COLO668 (cell line): Measurements from ENCODE around the gene NOX4.
"Not testable (repeated sequence)": the region's sequence is repeated elsewhere in the genome, so short reads cannot be mapped to it uniquely, and the experiment has no call there.

ENCODE experiments used
- DNase-seq: peaks from one replicate; lab custom pipeline; 2025; ENCODE audit not compliant: unreplicated experiment; lab: John Stamatoyannopoulos, UW

Gene NOX4

GRCh38 chr11:89463266-89463780, 27.9 kb downstream of the NOX4 start:
- no peak for DNase-seq

DNA sequence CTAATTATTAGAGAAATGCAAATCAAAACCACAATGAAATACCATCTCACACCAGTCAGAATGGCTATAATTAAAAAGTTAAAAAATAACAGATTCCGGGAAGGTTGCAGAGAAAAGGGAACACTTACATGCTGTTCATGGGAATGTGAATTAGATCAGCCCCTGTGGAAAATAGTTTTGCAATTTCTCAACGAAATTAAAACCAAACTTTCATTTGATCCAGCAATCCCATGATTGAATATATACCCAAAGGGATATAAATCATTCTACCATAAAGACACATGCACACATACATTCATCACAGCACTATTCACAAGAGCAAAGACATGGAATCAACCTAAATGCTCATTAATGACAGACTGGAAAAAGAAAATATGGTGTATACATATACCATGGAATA, 32.5 kb downstream of the NOX4 start:
- DNase-seq, result no peak

DNA sequence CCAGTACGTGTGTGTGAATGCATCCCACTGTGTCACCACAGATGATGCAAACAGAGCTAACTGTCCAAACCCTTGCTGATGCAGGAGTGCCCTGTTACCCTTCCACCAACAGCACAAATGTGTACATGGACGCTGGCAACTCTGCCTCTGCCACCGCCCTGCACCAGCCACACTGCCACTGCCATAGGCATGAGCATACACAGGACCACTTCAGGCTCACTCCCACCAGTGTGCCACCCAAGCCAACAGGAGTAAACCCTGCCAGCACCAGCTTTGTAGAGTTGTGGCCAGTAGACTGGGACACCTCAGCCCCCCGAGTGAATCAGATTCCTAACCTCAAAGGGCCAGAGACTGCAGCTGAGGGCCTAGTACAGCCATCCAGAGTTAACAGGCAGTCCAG, 34.0 kb downstream of the NOX4 start:
- DNase-seq, result no peak

DNA sequence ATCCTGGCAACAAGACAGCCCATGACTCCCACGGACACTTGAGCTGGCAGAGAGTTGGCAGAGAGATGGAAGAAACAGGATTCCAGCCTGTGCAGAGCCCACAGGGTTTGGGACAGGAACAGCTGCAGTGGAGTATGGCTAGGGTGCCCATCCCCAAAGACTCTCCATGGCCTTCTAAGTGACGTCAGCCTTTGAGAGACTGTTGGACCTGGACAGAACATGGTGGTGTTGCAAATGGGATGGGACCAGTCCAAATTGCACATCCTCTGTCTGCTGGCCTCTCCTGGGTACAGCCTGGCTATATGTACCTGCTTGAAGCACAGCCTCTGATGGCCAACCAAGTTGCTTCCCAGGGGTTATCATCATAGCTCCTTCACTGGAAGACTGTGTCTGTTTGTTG, 34.5 kb downstream of the NOX4 start:
- no peak for DNase-seq

GRCh38 chr11:89452780-89453179, 38.4 kb downstream of the NOX4 start:
- no peak for DNase-seq

DNA sequence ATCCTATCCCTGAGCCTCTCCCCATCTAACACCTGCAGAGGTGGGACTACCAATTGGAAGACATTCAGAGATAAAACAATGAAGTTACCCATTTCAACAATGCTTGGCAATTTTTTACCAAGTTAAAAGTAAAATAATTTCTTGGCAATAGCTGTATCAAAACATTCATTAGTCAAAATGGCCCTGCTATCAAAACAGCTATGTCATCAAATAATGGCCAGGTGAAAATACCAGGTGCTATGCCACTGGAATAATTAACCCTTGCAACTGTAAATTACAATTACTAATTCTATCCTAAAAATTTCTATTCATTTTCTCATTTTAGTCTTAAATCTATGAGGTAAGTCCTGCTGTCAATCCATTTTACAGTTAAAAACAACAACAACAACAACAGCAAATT, 43.3 kb downstream of the NOX4 start:
- no peak for DNase-seq

DNA sequence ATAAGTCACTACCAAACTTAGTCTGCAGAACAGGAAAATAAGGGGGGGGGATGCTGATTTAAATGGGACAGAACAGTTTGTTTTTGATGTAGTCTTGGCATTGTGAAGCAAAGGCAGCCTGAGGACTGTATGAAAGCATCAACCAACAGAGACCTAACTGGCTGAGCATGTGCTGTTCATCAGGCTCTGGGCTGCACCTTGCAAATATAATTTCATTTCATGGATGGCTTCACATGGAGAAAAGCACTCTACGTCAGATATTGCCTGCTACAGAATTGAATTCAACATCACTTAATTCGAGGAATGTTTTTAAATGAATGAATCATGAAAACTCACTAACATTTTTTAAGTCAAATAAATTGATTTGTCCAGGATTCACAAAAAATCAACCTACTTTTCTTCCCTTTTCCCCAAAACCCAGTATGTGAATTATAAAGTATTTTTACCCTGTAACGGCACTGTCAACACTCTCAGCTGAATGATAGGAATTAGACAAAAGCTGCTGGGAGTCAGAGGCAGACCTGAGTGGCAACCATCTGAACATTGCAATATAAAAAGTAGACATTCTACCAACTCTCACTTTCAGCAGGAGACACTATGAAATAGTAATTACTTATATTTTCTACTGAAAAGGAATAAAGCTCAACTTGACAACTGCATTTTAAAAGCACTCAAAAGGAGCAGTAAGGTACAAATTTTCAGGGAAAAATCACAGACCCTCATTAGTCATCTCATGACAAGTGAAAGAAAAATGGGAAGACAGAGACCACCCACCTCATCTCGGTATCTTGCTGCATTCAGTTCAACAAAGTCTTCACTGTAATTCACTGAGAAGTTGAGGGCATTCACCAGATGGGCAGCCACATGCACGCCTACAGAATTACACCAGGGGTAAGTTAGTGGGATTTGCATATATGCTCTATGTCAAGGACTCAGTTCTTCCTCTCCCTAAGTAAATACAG, 47.5 kb downstream of the NOX4 start:
- DNase-seq, result no peak

DNA sequence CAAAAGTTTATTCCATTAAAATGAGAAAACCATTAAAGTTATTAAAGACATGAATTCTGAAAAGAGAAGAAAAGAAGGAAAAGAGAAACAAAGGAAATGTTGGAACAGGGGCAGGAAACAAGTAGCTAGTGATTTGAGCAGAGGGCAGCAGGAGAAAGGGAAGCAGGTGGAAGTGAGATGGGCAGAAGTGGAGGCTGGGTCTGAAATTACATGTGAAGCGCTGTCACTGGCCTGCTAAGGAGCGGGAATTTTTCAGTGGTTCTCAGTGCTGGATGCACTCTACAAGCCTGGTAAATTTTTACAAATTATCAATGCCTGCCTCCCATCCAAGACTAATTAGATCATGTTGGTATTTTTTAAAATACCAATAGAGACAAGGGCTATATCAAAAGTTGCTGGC, 48.4 kb downstream of the NOX4 start:
- no peak for DNase-seq

DNA sequence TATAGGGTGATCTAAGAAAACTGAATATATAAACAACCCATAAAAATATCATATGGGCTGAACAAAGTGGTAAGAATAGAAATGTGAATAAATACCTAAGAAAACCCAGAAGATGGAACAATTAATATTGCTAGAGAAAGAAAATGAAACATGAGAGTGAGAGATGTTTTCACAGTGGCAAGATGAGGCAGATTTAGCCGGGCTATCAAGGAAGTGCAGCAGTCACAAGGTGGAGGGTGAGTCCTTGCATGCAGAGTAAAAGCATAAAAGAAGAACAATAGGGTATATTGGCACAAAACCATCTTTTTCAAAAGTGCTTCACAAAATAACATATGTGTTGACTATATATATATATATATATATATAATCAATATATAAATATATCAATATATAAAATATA, 49.6 kb downstream of the NOX4 start:
- no peak for DNase-seq

DNA sequence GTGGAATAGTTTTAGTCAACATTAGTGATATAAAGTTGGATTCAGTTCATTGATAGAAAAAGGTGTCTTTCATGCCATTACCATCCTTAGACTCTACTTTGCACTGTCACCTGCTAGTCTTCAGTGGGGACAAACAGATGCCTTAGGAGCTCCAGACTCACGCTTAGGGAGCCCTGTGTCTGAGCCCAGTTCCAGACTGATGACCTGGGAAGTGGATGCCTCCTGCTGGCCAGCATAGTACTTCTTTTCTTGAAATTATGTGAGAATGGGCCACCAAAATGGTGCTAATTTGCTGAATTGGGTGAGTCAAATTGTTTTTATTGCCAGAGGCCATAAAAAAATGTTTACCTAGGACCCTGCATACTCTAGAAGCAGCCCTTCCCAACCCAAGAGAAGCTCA, 53.9 kb downstream of the NOX4 start:
- DNase-seq, result no peak

- no peak for DNase-seq
Observed at GRCh38 chr11:89436071-89436470, 55.1 kb downstream of the NOX4 start.

DNA sequence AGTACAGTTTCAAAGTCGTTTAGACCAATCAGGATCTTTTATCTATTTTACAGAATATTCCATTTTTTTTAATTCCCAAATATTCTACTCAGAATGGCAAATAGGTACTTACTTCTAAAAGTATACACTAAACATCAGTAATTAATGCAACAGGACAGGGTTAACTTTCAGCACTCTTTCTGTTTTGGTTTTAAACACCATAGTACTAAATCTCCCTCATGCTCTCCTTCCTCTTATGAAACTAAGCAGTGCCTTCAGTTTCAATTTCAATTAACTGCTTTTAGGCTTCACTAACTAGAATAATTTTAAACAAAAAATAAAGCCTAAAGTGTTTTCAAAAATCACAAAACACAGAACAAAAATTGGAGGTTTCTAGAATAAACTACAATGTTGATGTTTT, 57.9 kb downstream of the NOX4 start:
- DNase-seq, result no peak

GRCh38 chr11:89432182-89432581, 59.0 kb downstream of the NOX4 start:
- DNase-seq, result not testable (repeated sequence)

DNA sequence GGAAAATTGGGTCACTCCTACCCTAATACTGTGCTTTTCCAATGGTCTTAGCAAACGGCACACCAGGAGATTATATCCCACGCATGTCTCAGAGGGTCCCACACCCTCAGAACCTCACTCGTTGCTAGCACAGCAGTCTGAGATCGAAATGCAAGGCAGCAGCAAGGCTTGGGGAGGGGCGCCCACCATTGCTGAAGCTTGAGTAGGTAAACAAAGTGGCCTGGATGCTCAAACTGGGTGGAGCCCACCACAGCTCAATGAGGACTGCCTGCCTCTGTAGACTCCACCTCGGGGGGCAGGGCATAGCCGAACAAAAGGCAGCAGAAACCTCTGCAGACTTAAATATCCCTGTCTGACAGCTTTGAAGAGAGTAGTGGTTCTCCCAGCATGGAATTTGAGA, 64.7 kb downstream of the NOX4 start:
- DNase-seq, result not testable (repeated sequence)

GRCh38 chr11:89421718-89422117, 69.5 kb downstream of the NOX4 start:
- no peak for DNase-seq

DNA sequence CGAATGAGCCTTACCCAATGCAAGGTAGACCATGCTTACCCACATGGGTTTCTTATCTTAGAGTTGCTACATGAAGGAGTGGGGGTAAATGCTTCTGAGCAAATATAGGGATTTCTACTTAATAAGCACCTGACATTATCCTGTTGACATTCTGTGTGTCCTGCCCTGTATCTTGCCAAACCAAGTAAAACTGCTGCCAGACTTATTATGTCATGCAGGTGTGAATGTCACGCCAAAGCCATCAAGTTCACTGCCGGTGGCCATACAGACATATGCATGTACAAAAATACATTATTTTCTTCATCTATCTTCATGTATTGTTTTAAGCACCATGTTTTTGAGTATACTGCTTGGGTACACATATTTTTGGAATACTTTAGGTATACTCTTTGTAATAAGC, 70.2 kb downstream of the NOX4 start:
- no peak for DNase-seq

- no peak for DNase-seq
Observed at GRCh38 chr11:89416961-89417360, 74.2 kb downstream of the NOX4 start.

GRCh38 chr11:89411112-89411511, 80.1 kb downstream of the NOX4 start:
- not testable (repeated sequence) for DNase-seq

GRCh38 chr11:89410666-89411065, 80.5 kb downstream of the NOX4 start:
- not testable (repeated sequence) for DNase-seq

- DNase-seq, result not testable (repeated sequence)
Observed at GRCh38 chr11:89408441-89408840, 82.7 kb downstream of the NOX4 start.

GRCh38 chr11:89405629-89406028, 85.5 kb downstream of the NOX4 start:
- DNase-seq, result no peak

- not testable (repeated sequence) for DNase-seq
Observed at GRCh38 chr11:89391654-89392053, 99.5 kb downstream of the NOX4 start.

GRCh38 chr11:89387501-89387900, 103.7 kb downstream of the NOX4 start:
- not testable (repeated sequence) for DNase-seq
